ENCODE data around the gene NMRK1. TPM values are rescaled to one million over a fixed set of nuclear protein-coding genes. Genes with fewer than 3 reads are reported as not detected.

The NMRK1 gene
- total RNA-seq, 3 donors from 2014 or later (not counting 1 experiment from before 2014, with no cell fraction given) = 23.7 to 52.0 (median 44.4) TPM

DNA sequence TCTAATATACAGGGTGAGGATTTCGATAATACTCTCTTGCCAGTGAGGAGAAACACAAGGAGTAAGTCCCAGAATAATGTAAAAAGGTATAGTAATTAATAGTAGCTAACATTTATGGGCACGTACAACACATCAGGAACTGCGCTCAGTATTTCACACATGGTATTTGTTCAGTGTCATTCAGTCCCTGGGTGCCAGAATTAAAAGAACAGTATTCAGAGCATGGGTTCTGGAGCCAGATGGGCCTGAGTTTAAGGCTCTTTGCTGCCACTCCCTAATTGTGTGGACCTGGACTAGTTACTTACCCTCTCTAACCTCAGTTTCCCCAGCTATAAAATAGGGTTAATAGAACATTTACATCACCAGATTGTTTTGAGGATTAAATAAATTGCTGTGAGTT, 16.7 kb upstream of the NMRK1 start:
- Mint-ChIP-seq H3K27ac (peak overlapping the region; percentile 95 to 96), H3K4me1 (peaks cover 71 to 78% of the 10 kb centered on the region in 2 donors), H3K27me3 (ENCODE audit: low read depth in 2 of 2) (no peaks in the 10 kb centered on the region), H3K36me3 (peaks cover 6% of the 10 kb centered on the region), H3K9me3 (no peaks in the 10 kb centered on the region), H3K4me3 (peak overlapping the region; percentile 74)
- intact Hi-C loops (cut with micrococcal nuclease) = loop anchor here (1.0 to 5.0 kb wide), 2 partner anchors 14 to 43 kb away; no protein-coding TSS in a partner anchor
- H3K27ac ChIP-seq (ENCODE audit: low read length) = peak overlapping the region; percentile 32
- DNase-seq (no peak), ATAC-seq (peak; percentile 37 to 63 (median 59))
- no peaks in the 10 kb centered on the region for H3K9me3 ChIP-seq (ENCODE audit: control insufficient read depth, insufficient read depth, low read length)
- peaks cover 67% of the 10 kb centered on the region for H3K4me1 ChIP-seq (ENCODE audit: control insufficient read depth, insufficient read depth, low read length)
- TF ChIP-seq, protein P1, sequence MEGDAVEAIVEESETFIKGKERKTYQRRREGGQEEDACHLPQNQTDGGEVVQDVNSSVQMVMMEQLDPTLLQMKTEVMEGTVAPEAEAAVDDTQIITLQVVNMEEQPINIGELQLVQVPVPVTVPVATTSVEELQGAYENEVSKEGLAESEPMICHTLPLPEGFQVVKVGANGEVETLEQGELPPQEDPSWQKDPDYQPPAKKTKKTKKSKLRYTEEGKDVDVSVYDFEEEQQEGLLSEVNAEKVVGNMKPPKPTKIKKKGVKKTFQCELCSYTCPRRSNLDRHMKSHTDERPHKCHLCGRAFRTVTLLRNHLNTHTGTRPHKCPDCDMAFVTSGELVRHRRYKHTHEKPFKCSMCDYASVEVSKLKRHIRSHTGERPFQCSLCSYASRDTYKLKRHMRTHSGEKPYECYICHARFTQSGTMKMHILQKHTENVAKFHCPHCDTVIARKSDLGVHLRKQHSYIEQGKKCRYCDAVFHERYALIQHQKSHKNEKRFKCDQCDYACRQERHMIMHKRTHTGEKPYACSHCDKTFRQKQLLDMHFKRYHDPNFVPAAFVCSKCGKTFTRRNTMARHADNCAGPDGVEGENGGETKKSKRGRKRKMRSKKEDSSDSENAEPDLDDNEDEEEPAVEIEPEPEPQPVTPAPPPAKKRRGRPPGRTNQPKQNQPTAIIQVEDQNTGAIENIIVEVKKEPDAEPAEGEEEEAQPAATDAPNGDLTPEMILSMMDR (IDR thresholded peaks at IDR 0.05) = no peak
- H3K4me3 ChIP-seq (ENCODE audit: low read length) = no peak overlapping the region
- 71% methylated on average over 3 of the region's 3 CpGs for WGBS (ENCODE audit: insufficient coverage)
- H3K27me3 ChIP-seq (ENCODE audit: control insufficient read depth, insufficient read depth, low read length) = no peaks in the 10 kb centered on the region
- peaks cover 4% of the 10 kb centered on the region for H3K36me3 ChIP-seq (ENCODE audit: control insufficient read depth, insufficient read depth, low read length)

DNA sequence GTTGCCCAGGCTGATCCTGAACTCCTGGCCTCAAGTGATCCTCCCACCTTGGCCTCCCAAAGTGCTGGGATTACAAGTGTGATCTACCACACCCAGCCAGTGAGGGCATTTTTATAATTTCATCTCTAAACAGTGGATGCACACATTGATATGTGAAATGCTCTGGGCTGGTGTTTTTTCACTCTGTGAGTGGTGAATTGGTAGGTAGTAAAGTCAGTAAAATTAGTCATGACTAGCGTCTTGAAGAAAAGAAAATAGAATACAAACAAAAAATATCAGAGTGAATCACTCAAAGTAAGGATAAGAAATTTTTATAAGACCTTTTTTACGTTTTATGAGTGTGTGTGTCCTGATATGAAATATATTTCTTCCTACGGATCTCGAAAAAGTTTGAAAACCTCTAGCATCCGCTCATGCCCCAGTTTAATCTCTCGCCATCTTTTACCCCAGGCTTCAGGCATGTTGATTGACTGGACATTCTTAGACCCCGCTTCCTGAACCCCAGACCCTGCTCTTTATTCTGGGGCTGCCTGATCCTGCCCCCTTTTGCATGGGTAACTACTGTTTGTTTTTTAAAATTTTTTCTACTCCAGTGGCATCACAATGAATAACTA, 14.3 kb upstream of the NMRK1 start:
- DNase-seq (no peak), ATAC-seq (peak; percentile 43 to 65 (median 58))
- TF ChIP-seq, protein P1 (IDR thresholded peaks at IDR 0.05) = no peak
- WGBS (ENCODE audit: insufficient coverage) = 59% methylated on average over 5 of the region's 7 CpGs
- H3K27ac Mint-ChIP-seq = peak overlapping the region; percentile 95 to 96
- peaks cover 76 to 77% of the 10 kb centered on the region in 2 donors for H3K4me1 Mint-ChIP-seq
- intact Hi-C loops (cut with micrococcal nuclease) = no loop called here
- Histone ChIP-seq H3K4me1 (ENCODE audit: control insufficient read depth, insufficient read depth, low read length) (peaks cover 67% of the 10 kb centered on the region), H3K36me3 (ENCODE audit: control insufficient read depth, insufficient read depth, low read length) (peaks cover 8% of the 10 kb centered on the region), H3K4me3 (ENCODE audit: low read length) (no peak overlapping the region), H3K9me3 (ENCODE audit: control insufficient read depth, insufficient read depth, low read length) (no peaks in the 10 kb centered on the region), H3K27me3 (ENCODE audit: control insufficient read depth, insufficient read depth, low read length) (no peaks in the 10 kb centered on the region), H3K27ac (ENCODE audit: low read length) (peak overlapping the region; percentile 57)
- no peaks in the 10 kb centered on the region for H3K9me3 Mint-ChIP-seq
- H3K36me3 Mint-ChIP-seq = peaks cover 6% of the 10 kb centered on the region
- no peaks in the 10 kb centered on the region for H3K27me3 Mint-ChIP-seq (ENCODE audit: low read depth in 2 of 2)
- peak overlapping the region; percentile 87 for H3K4me3 Mint-ChIP-seq

DNA sequence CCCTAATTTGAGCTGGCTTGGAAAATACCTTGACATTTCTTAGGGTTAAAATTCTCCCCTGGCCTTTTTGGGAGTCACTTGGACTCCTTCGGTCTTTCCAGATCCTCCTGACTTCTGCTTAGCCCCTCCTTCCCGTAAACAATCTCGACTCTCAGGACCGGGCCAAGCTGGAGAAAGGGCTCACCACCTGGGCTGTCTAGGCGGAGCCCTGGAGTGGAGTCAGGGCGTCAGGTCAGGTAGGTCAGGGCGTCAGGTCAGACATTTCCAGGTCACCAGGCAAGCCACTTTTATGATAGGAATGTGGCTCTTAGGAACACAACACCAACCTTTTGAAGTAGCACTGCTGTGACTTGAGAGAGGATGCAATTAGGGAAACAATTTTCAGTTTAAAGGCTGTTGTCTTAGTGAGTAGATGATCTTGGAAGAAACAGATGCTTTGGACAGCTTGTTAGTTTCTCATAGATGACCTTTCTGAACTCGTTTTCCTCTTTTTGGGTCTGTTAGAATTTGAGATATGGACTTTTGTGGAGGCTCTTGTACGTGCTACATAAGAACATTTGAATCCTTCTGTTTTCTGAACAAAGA, 13.1 kb upstream of the NMRK1 start:
- peaks cover 74 to 81% of the 10 kb centered on the region in 2 donors for H3K4me1 Mint-ChIP-seq
- H3K27ac Mint-ChIP-seq = peak overlapping the region; percentile 95 to 96
- Histone ChIP-seq H3K36me3 (ENCODE audit: control insufficient read depth, insufficient read depth, low read length) (peaks cover 11% of the 10 kb centered on the region), H3K4me3 (ENCODE audit: low read length) (no peak overlapping the region), H3K27me3 (ENCODE audit: control insufficient read depth, insufficient read depth, low read length) (no peaks in the 10 kb centered on the region), H3K4me1 (ENCODE audit: control insufficient read depth, insufficient read depth, low read length) (peaks cover 65% of the 10 kb centered on the region), H3K27ac (ENCODE audit: low read length) (peak overlapping the region; percentile 57), H3K9me3 (ENCODE audit: control insufficient read depth, insufficient read depth, low read length) (no peaks in the 10 kb centered on the region)
- H3K9me3 Mint-ChIP-seq = no peaks in the 10 kb centered on the region
- DNase-seq = no peak
- WGBS (ENCODE audit: insufficient coverage) = 76% methylated on average over 8 of the region's 9 CpGs
- H3K4me3 Mint-ChIP-seq = peak overlapping the region; percentile 33
- ATAC-seq = no peak
- intact Hi-C loops (cut with micrococcal nuclease) = no loop called here
- peaks cover 6% of the 10 kb centered on the region for H3K36me3 Mint-ChIP-seq
- TF ChIP-seq, protein P1 (IDR thresholded peaks at IDR 0.05) = no peak
- H3K27me3 Mint-ChIP-seq (ENCODE audit: low read depth in 2 of 2) = no peaks in the 10 kb centered on the region
